HepG2 (cell line): ENCODE results near the gene SCAI. TPM values are rescaled to one million over a fixed set of nuclear protein-coding genes. Genes with fewer than 3 reads are reported as not detected.

Source experiments
- ATAC-seq: fragments of 200-7000 bp; cut with Tn5 transposase; 3 replicates; pipeline ENCODE4 v1.9.1; 2020; ENCODE audit warnings: mild to moderate bottlenecking, moderate library complexity
- BruUV-seq: library from RNA; stranded (reverse); fragments of 400-500 nt; replicated peaks from 2 replicates; lab custom pipeline; 2021; lab: Mats Ljungman, UMichigan
- CTCF ChIA-PET: fragments of 300-600 bp; formaldehyde crosslinking; extraction: SDS; loops from one replicate; lab custom pipeline; 2021; ENCODE audit warnings: low total read pairs, inconsistent platforms, low intra/inter-chr PET ratio; lab: Yijun Ruan, JAX
- POLR2A ChIA-PET: fragments of 350-600 bp; sonication (Branson Sonifier 250); formaldehyde crosslinking; loops from one replicate; lab custom pipeline; 2020; ENCODE audit warnings: antibody characterized with exemption, inconsistent platforms; lab: Yijun Ruan, JAX
- DNase-seq: peaks from one replicate; pipeline ENCODE4 v3.0.0-alpha.2; 2015; ENCODE audit warnings: low spot score
- FAIRE-seq: peaks from 3 replicates; lab custom pipeline; 2011; peaks lifted over from hg19 to GRCh38; lab: Jason Lieb, UNC
- H2AFZ ChIP-seq: one replicate; pipeline ENCODE4 v1.6.1; 2011; ENCODE audit warnings: low read length, inconsistent platforms
- H3K27ac ChIP-seq: fragments of 300-600 bp; 3 replicates; pipeline ENCODE4 v1.8.0; 2011; ENCODE audit warnings: mixed run types, mild to moderate bottlenecking, mixed read lengths, low read length, inconsistent platforms; ENCODE audit not compliant: insufficient read depth; ENCODE audit errors: extremely low read length
- H3K27me3 ChIP-seq, 2 experiments: fragments of 200-600 bp in 1 of 2; 2 replicates in 1 of 2; 3 replicates in 1 of 2; pipeline versions ENCODE4 v1.6.0 to v1.8.0; 2011; ENCODE audit warnings: low read length in 2 of 2, mild to moderate bottlenecking in 2 of 2, moderate library complexity in 2 of 2, inconsistent platforms in 1 of 2; ENCODE audit not compliant: insufficient read depth in 2 of 2, control insufficient read depth in 1 of 2
- H3K36me3 ChIP-seq, 2 experiments: fragments of 200-600 bp in 1 of 2; replicated peaks in 1 of 2; 2 replicates in 1 of 2; 3 replicates in 1 of 2; pipeline versions ENCODE4 v1.5.1 to v1.8.0; 2011; ENCODE audit warnings: low read length in 2 of 2, inconsistent platforms in 1 of 2; ENCODE audit not compliant: insufficient read depth in 2 of 2, control insufficient read depth in 1 of 2
- H3K4me1 ChIP-seq: 2 replicates; pipeline ENCODE4 v1.5.1; 2012; ENCODE audit warnings: low read length, inconsistent platforms; ENCODE audit not compliant: insufficient read depth
- H3K4me2 ChIP-seq: 2 replicates; pipeline ENCODE4 v1.6.0; 2011; ENCODE audit warnings: low read depth, low read length, inconsistent platforms
- H3K4me3 ChIP-seq, 3 experiments: fragments of 200-600 bp in 1 of 3; sonication (generic), shearing (Covaris generic) in 1 of 3; replicated peaks in 1 of 3; 2 replicates each; pipeline ENCODE4 v1.5.1; 2011 to 2016; ENCODE audit warnings: low read length in 3 of 3, inconsistent platforms in 2 of 3, low read depth in 2 of 3, mild to moderate bottlenecking in 2 of 3, control low read depth in 1 of 3, mixed read lengths in 1 of 3; ENCODE audit not compliant: insufficient read depth in 1 of 3
- H3K79me2 ChIP-seq: one replicate; pipeline ENCODE4 v1.6.1; 2011; ENCODE audit warnings: low read length, inconsistent platforms; ENCODE audit not compliant: insufficient read depth
- H3K9ac ChIP-seq: 2 replicates; pipeline ENCODE4 v1.6.0; 2011; ENCODE audit warnings: mild to moderate bottlenecking, low read depth, low read length, inconsistent platforms; ENCODE audit not compliant: insufficient read depth
- H3K9me3 ChIP-seq: 2 replicates; pipeline ENCODE4 v1.5.1; 2012; ENCODE audit warnings: mild to moderate bottlenecking, low read length
- H4K20me1 ChIP-seq: 2 replicates; pipeline ENCODE4 v1.6.0; 2011; ENCODE audit warnings: inconsistent platforms, mild to moderate bottlenecking, low read length, moderate library complexity; ENCODE audit not compliant: insufficient read depth
- EED ChIP-seq: sonication (generic); formaldehyde crosslinking; IDR thresholded peaks from 2 replicates; pipeline ENCODE4 v1.5.0; 2020; ENCODE audit warnings: mild to moderate bottlenecking, missing genetic modification reagents
- HNF4G ChIP-seq, 2 experiments: sonication (generic) in 1 of 2; formaldehyde crosslinking in 1 of 2; IDR thresholded peaks; 2 replicates each; pipeline versions ENCODE4 v1.4.0 to v1.6.1; 2011 to 2020; ENCODE audit warnings: borderline replicate concordance in 2 of 2, low read depth in 2 of 2, mild to moderate bottlenecking in 2 of 2, low read length in 1 of 2, missing genetic modification reagents in 1 of 2, moderate library complexity in 1 of 2
- HOXD1 ChIP-seq: sonication (generic); formaldehyde crosslinking; IDR thresholded peaks from 2 replicates; pipeline ENCODE4 v1.5.0; 2020; ENCODE audit warnings: missing genetic modification reagents
- IRF2 ChIP-seq: IDR thresholded peaks from 2 replicates; pipeline ENCODE4 v1.6.1; 2018; ENCODE audit warnings: missing genetic modification reagents, missing compliant biosample characterization
- MIXL1 ChIP-seq: IDR thresholded peaks from 2 replicates; pipeline ENCODE4 v1.6.1; 2016
- NFIB ChIP-seq: sonication (generic); formaldehyde crosslinking; IDR thresholded peaks from 2 replicates; pipeline ENCODE4 v1.9.0; 2021; ENCODE audit warnings: missing genetic modification reagents, mild to moderate bottlenecking, borderline replicate concordance
- NFYC ChIP-seq: IDR thresholded peaks from 2 replicates; pipeline ENCODE4 v1.6.1; 2016; ENCODE audit warnings: missing genetic modification reagents, missing compliant biosample characterization
- PTBP1 ChIP-seq: fragments of 200-400 bp; formaldehyde crosslinking; IDR thresholded peaks from 2 replicates; pipeline ENCODE4 v1.6.1; 2018; ENCODE audit warnings: low read length, low read depth; ENCODE audit not compliant: poor library complexity, severe bottlenecking
- ZC3H4 ChIP-seq: sonication (generic); formaldehyde crosslinking; IDR thresholded peaks from 2 replicates; pipeline ENCODE4 v1.4.0; 2020; ENCODE audit warnings: missing genetic modification reagents, borderline replicate concordance
- ZNF282 ChIP-seq: fragments of 450-650 bp; IDR thresholded peaks from 2 replicates; pipeline ENCODE4 v1.6.1; 2018; ENCODE audit not compliant: partially characterized antibody
- ZNF441 ChIP-seq: sonication (generic); formaldehyde crosslinking; IDR thresholded peaks from 2 replicates; pipeline ENCODE4 v1.7.0; 2021; ENCODE audit warnings: missing genetic modification reagents, borderline replicate concordance
- WGBS: methylation state at CpG from one replicate; pipeline ENCODE4 v1.1.6; 2017; ENCODE audit warnings: low lambda C conversion rate; 5-methylcytosine and 5-hydroxymethylcytosine counted together
- in situ Hi-C: cut with HindIII; loops from 2 replicates; pipeline ENCODE4 v1.10.0; 2017; ENCODE audit warnings: low pct_unique_long_range_greater_than_20kb; ENCODE audit not compliant: extremely low pct_ligation_motif_present
- intact Hi-C: fragments of 100-400 bp; cut with micrococcal nuclease; formaldehyde crosslinking; loops from one replicate; pipeline ENCODE4 v1.10.0; 2022; ENCODE audit not compliant: unreplicated experiment
- polyA plus RNA-seq, 8 experiments: library from polyadenylated mRNA; depleted of rRNA in 3 of 8; stranded (reverse) in 7 of 8; unstranded in 1 of 8; fragments of >200 nt; fragmentation: Illumina TruSeq in 4 of 8; extraction: Trizol in 4 of 8; gene quantifications; 2 replicates each; pipeline versions ENCODE4 v1.2.1 to v1.2.3, GENCODE V29; 2011 to 2016; ENCODE audit warnings: low read depth in 4 of 8, missing spikeins in 1 of 8, mixed read lengths in 1 of 8; ENCODE audit not compliant: insufficient read depth in 1 of 8
- total RNA-seq, 5 experiments: library from RNA; depleted of rRNA; stranded (reverse); fragments of >200 nt; fragmentation: Illumina TruSeq; extraction: Trizol; gene quantifications; 2 replicates each; pipeline ENCODE4 v1.2.3, GENCODE V29; 2016; ENCODE audit warnings: low read depth in 1 of 5
- TF ChIP-seq, protein P1 (sequence below): sonication (generic); formaldehyde crosslinking; IDR thresholded peaks from 2 replicates; pipeline ENCODE4 v1.5.0; 2020; ENCODE audit warnings: missing genetic modification reagents, mild to moderate bottlenecking, borderline replicate concordance
- TF ChIP-seq, protein P2 (sequence below): sonication (generic); formaldehyde crosslinking; IDR thresholded peaks from 2 replicates; pipeline ENCODE4; 2020; ENCODE audit warnings: missing genetic modification reagents, mild to moderate bottlenecking, borderline replicate concordance
- TF ChIP-seq, protein P3 (sequence below): fragments of 450-650 bp; IDR thresholded peaks from 2 replicates; pipeline ENCODE4 v1.6.1; 2016

The SCAI gene
- total and polyA plus RNA-seq, 2 of the 13 experiments (the other 11 are each of a cell fraction or from before 2014, with no cell fraction given), result 4.4 to 8.4 TPM

DNA sequence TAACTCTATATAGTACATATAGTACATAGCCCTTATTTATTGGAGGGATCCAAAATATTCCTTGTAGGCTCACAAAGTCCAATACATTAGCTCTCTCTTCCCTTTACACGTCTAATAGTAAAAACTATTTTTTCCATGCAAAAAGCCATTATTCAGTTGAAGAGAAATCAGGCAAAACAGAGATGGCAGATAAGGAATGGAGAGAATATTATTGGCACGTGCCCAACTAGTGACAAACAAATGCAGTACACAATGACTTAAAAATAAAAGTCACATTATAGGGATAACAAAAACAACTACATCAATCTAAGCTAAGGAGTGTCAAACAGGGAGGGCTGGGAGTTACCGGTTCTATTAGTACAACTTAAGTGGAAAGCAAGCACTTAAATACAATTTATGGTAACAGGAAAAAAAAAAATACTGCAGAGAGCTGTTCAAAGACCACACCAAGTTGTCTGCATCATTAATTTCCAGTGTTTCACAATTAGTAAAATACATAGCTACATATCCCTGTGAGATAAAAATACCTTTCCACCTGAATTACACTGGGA is 4.1 kb upstream of the SCAI start:
- no peaks in the 10 kb centered on the region for H4K20me1 ChIP-seq
- H3K9me3 ChIP-seq, result no peaks in the 10 kb centered on the region
- peaks cover 4 to 26% of the 10 kb centered on the region in 2 experiments; a peak in 4 of 5 replicates for H3K36me3 ChIP-seq
- H3K79me2 ChIP-seq, result peaks cover 3% of the 10 kb centered on the region
- peaks cover 21% of the 10 kb centered on the region for H3K4me1 ChIP-seq
- CTCF ChIA-PET, result no interaction called here
- no peak overlapping the region for H3K4me2 ChIP-seq
- 98% methylated on average over 3 of the region's 3 CpGs for WGBS
- DNase-seq (no peak), ATAC-seq (no peak), FAIRE-seq (no peak)
- H3K27ac ChIP-seq, result no peak overlapping the region
- in situ Hi-C loops, result no loop called here
- POLR2A ChIA-PET, result no interaction called here
- no TSS peak for BruUV-seq
- H3K9ac ChIP-seq, result no peak overlapping the region
- TF ChIP-seq HOXD1 (CRISPR knock-in tag), result no peak
- TF ChIP-seq MIXL1, result no peak
- no peak for TF ChIP-seq IRF2
- no peak for TF ChIP-seq NFIB (CRISPR knock-in tag)
- H2AFZ ChIP-seq, result no peak overlapping the region
- no peak overlapping the region for H3K4me3 ChIP-seq
- intact Hi-C loops, result loop anchor here (10.0 kb wide), 2 partner anchors 283 to 373 kb away; partner anchors contain the start of genes ARPC5L, NR6A1, OLFML2A and RPL35
- H3K27me3 ChIP-seq, result no peaks in the 10 kb centered on the region; a peak in 1 of 5 replicates

DNA sequence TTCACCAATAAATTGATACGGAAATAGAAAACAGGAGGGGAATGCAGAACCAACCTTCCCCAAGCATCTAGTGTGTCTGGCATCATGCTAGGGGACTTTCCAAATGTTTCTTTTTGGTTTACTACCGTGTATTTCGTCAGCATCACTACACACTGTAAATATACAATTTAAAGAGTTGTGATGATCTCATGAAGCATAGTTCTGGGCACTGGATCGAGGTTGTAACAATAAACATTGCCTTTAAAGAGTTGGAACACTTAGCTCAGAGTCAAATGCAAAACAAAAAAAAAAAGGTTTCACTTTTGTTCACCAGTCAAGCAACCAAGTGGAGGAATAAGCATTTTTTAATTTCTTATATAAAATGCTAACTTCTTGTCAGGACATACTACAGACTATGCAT is 2.9 kb upstream of the SCAI start:
- peaks cover 7% of the 10 kb centered on the region for H3K79me2 ChIP-seq
- H3K27me3 ChIP-seq, result no peaks in the 10 kb centered on the region; a peak in 1 of 5 replicates
- ATAC-seq, result no peak
- WGBS, result 70% methylated on average over 4 of the region's 4 CpGs
- no TSS peak for BruUV-seq
- CTCF ChIA-PET, result no interaction called here
- H3K9me3 ChIP-seq, result no peaks in the 10 kb centered on the region
- H3K4me2 ChIP-seq, result no peak overlapping the region
- H3K4me3 ChIP-seq, result no peak overlapping the region
- no peaks in the 10 kb centered on the region for H4K20me1 ChIP-seq
- no peak for DNase-seq
- peaks cover 2 to 13% of the 10 kb centered on the region in 2 experiments; a peak in 4 of 5 replicates for H3K36me3 ChIP-seq
- no peak overlapping the region for H3K9ac ChIP-seq
- POLR2A ChIA-PET, result no interaction called here
- H3K4me1 ChIP-seq, result peaks cover 32% of the 10 kb centered on the region
- in situ Hi-C loops (no loop called here), intact Hi-C loops (loop anchor here (10.0 kb wide), 2 partner anchors 281 to 371 kb away; partner anchors contain the start of genes ARPC5L, NR6A1, OLFML2A and RPL35)
- no peak overlapping the region for H2AFZ ChIP-seq
- H3K27ac ChIP-seq, result no peak overlapping the region
- no peak for FAIRE-seq
- TF ChIP-seq HNF4G (IDR thresholded peaks at IDR 0.05; ENCODE audit: borderline replicate concordance, low read depth, low read length), result no peak
- TF ChIP-seq HNF4G (CRISPR knock-in tag; IDR thresholded peaks at IDR 0.05; ENCODE audit: borderline replicate concordance, low read depth), result no peak
- no peak for TF ChIP-seq PTBP1
- no peak for TF ChIP-seq ZNF282
- TF ChIP-seq, protein P1, sequence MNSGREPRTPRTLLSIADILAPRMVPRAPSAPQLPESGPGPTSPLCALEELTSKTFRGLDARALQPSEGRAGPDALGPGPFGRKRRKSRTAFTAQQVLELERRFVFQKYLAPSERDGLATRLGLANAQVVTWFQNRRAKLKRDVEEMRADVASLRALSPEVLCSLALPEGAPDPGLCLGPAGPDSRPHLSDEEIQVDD (CRISPR knock-in tag), result no peak
- TF ChIP-seq, protein P2, sequence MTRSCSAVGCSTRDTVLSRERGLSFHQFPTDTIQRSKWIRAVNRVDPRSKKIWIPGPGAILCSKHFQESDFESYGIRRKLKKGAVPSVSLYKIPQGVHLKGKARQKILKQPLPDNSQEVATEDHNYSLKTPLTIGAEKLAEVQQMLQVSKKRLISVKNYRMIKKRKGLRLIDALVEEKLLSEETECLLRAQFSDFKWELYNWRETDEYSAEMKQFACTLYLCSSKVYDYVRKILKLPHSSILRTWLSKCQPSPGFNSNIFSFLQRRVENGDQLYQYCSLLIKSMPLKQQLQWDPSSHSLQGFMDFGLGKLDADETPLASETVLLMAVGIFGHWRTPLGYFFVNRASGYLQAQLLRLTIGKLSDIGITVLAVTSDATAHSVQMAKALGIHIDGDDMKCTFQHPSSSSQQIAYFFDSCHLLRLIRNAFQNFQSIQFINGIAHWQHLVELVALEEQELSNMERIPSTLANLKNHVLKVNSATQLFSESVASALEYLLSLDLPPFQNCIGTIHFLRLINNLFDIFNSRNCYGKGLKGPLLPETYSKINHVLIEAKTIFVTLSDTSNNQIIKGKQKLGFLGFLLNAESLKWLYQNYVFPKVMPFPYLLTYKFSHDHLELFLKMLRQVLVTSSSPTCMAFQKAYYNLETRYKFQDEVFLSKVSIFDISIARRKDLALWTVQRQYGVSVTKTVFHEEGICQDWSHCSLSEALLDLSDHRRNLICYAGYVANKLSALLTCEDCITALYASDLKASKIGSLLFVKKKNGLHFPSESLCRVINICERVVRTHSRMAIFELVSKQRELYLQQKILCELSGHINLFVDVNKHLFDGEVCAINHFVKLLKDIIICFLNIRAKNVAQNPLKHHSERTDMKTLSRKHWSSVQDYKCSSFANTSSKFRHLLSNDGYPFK, result no peak
- no peak for TF ChIP-seq ZC3H4 (CRISPR knock-in tag)
- TF ChIP-seq ZNF441 (CRISPR knock-in tag), result no peak
- TF ChIP-seq NFYC (CRISPR knock-in tag), result no peak
- TF ChIP-seq EED (CRISPR knock-in tag), result no peak
- TF ChIP-seq, protein P3, sequence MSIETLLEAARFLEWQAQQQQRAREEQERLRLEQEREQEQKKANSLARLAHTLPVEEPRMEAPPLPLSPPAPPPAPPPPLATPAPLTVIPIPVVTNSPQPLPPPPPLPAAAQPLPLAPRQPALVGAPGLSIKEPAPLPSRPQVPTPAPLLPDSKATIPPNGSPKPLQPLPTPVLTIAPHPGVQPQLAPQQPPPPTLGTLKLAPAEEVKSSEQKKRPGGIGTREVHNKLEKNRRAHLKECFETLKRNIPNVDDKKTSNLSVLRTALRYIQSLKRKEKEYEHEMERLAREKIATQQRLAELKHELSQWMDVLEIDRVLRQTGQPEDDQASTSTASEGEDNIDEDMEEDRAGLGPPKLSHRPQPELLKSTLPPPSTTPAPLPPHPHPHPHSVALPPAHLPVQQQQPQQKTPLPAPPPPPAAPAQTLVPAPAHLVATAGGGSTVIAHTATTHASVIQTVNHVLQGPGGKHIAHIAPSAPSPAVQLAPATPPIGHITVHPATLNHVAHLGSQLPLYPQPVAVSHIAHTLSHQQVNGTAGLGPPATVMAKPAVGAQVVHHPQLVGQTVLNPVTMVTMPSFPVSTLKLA, result no peak
